HEK293T (cell line): ENCODE measurements around the gene TSPAN14.

Experiments used
- ELF4 ChIP-seq: fragments of 450-650 bp; IDR thresholded peaks from 2 replicates; pipeline ENCODE4 v1.6.1; 2017; ENCODE audit warnings: antibody characterized with exemption
- FOXK2 ChIP-seq: fragments of 450-650 bp; IDR thresholded peaks from 2 replicates; pipeline ENCODE4 v1.6.1; 2016; ENCODE audit warnings: mild to moderate bottlenecking
- LEF1 ChIP-seq: fragments of 450-650 bp; IDR thresholded peaks from 2 replicates; pipeline ENCODE4 v1.6.1; 2017; ENCODE audit warnings: mild to moderate bottlenecking, borderline replicate concordance
- PKNOX1 ChIP-seq: fragments of 450-650 bp; IDR thresholded peaks from 2 replicates; pipeline ENCODE4 v1.6.1; 2016
- SUZ12 ChIP-seq: fragments of 450-650 bp; IDR thresholded peaks from 2 replicates; pipeline ENCODE4 v1.6.1; 2016; ENCODE audit warnings: mild to moderate bottlenecking

- TF ChIP-seq FOXK2 (no peak), SUZ12 (no peak), LEF1 (no peak), PKNOX1 (no peak), ELF4 (no peak)
Measured at GRCh38 chr10:80518143-80518806, 64.2 kb downstream of the TSPAN14 start.
